ENCODE data around the gene TMX1.

DNA sequence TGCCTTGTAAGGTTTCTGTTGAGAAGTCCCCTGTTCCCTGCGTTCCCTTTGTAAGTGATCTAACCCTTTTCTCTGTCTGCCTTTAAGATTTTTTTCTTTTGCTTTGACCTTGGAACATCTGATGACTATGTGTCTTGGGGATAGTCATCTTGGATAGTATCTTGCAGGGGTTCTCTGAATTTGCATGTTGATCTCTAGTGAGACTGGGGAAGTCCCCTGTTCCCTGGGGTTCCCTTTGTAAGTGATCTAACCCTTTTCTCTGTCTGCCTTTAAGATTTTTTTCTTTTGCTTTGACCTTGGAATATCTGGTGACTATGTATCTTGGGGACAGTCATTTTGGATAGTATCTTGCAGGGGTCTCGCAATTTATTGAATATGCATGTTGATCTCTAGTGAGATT, 38.2 kb upstream of the TMX1 start:
- TF ChIP-seq, protein P1, sequence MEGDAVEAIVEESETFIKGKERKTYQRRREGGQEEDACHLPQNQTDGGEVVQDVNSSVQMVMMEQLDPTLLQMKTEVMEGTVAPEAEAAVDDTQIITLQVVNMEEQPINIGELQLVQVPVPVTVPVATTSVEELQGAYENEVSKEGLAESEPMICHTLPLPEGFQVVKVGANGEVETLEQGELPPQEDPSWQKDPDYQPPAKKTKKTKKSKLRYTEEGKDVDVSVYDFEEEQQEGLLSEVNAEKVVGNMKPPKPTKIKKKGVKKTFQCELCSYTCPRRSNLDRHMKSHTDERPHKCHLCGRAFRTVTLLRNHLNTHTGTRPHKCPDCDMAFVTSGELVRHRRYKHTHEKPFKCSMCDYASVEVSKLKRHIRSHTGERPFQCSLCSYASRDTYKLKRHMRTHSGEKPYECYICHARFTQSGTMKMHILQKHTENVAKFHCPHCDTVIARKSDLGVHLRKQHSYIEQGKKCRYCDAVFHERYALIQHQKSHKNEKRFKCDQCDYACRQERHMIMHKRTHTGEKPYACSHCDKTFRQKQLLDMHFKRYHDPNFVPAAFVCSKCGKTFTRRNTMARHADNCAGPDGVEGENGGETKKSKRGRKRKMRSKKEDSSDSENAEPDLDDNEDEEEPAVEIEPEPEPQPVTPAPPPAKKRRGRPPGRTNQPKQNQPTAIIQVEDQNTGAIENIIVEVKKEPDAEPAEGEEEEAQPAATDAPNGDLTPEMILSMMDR (IDR thresholded peaks at IDR 0.05): no peak
- TF ChIP-seq POLR2A (IDR thresholded peaks at IDR 0.05): no peak
